ENCODE results near the gene USP10. TPM values are rescaled to one million over a fixed set of nuclear protein-coding genes. Genes with fewer than 3 reads are reported as not detected.
A peak's percentile ranks its signal among the peaks of the same experiment; 100 is the strongest.

USP10 gene
- total and polyA plus RNA-seq, 2 donors (not counting 1 experiment from before 2014, with no cell fraction given) = 48.9 to 134 TPM

GRCh38 chr16:84724606-84725309, 25.0 kb downstream of the USP10 start:
- Histone ChIP-seq H3K4me1 (ENCODE audit: control insufficient read depth in 2 of 2, insufficient read depth in 2 of 2, low read length in 2 of 2) (peaks cover 32 to 46% of the 10 kb centered on the region in 2 donors), H3K4me2 (replicated peaks; ENCODE audit: low read depth, low read length, poor library complexity, severe bottlenecking) (peak overlapping the region; percentile 10), H4K20me1 (ENCODE audit: control insufficient read depth, insufficient read depth, low read length, poor library complexity, severe bottlenecking) (peaks cover 87% of the 10 kb centered on the region), H3K79me2 (ENCODE audit: control insufficient read depth, insufficient read depth, low read length) (peaks cover 97% of the 10 kb centered on the region), H3K4me3 (ENCODE audit: control extremely low read depth in 1 of 5, extremely low read depth in 1 of 5, insufficient read depth in 1 of 5, low read depth in 2 of 5, low read length in 4 of 5) (no peak overlapping the region), H3K9me3 (ENCODE audit: control extremely low read depth in 1 of 3, control insufficient read depth in 2 of 3, insufficient read depth in 1 of 3, low read length in 2 of 3) (no peaks in the 10 kb centered on the region), H3K27me3 (replicated peaks in 1 of 4; ENCODE audit: control extremely low read depth in 1 of 4, control insufficient read depth in 3 of 4, insufficient read depth in 4 of 4, low read length in 3 of 4) (no peaks in the 10 kb centered on the region), H3K27ac (ENCODE audit: low read length in 2 of 2) (peak overlapping the region in 1 of 2 donors; percentile 69), H3K9ac (ENCODE audit: low read length) (no peak overlapping the region), H3K36me3 (replicated peaks in 1 of 2; ENCODE audit: control extremely low read depth in 1 of 2, control insufficient read depth in 1 of 2, extremely low read depth in 1 of 2, insufficient read depth in 2 of 2, low read length in 1 of 2) (peaks cover 0 to 8% of the 10 kb centered on the region in 2 experiments), H2AFZ (ENCODE audit: insufficient read depth, low read depth, low read length, poor library complexity, severe bottlenecking) (no peak overlapping the region)
- no peaks in the 10 kb centered on the region for H3K9me3 Mint-ChIP-seq (ENCODE audit: insufficient read depth)
- intact Hi-C loops (cut with micrococcal nuclease) = no loop called here
- no peak for TF ChIP-seq EZH2 (IDR thresholded peaks at IDR 0.05; ENCODE audit: borderline replicate concordance, insufficient read depth, low read depth, low read length, poor library complexity, severe bottlenecking)
- no peak for TF ChIP-seq CTCF (IDR thresholded peaks at IDR 0.05)
- ChIA-PET POLR2A (interaction anchor here (1.6 kb wide), 1 partner anchor 61 kb away, joined by 4 read pairs; no protein-coding TSS in a partner anchor), CTCF (interaction anchor here (0.7 to 25.4 kb wide), 26 partner anchors 9 to 219 kb away, joined by 3 to 536 read pairs (median 10); partner anchors contain the start of genes COTL1 and KLHL36)
- DNase-seq (no peak), ATAC-seq (ENCODE audit: low read depth) (peak; percentile 38)
- peak overlapping the region; percentile 74 for H3K27ac Mint-ChIP-seq
- H3K27me3 Mint-ChIP-seq = no peaks in the 10 kb centered on the region
- peak overlapping the region; percentile 10 for H3K4me3 Mint-ChIP-seq
- H3K4me1 Mint-ChIP-seq = peaks cover 69% of the 10 kb centered on the region
- WGBS (ENCODE audit: insufficient coverage) = 100% methylated on average over 1 of the region's 6 CpGs

All from B cell (primary cell).